HG03378 (cell line): Measurements from ENCODE around the gene USP37.

ENCODE experiments used
- ATAC-seq: cut with Tn5 transposase; IDR thresholded peaks from one replicate; pipeline ENCODE4 v1.9.1; 2021; ENCODE audit warnings: mild to moderate bottlenecking, moderate library complexity; ENCODE audit not compliant: unreplicated experiment

Gene USP37

GRCh38 chr2:218432676-218433365, 135.3 kb downstream of the USP37 start:
- no peak for ATAC-seq

GRCh38 chr2:218431878-218432277, 136.3 kb downstream of the USP37 start:
- no peak for ATAC-seq

DNA sequence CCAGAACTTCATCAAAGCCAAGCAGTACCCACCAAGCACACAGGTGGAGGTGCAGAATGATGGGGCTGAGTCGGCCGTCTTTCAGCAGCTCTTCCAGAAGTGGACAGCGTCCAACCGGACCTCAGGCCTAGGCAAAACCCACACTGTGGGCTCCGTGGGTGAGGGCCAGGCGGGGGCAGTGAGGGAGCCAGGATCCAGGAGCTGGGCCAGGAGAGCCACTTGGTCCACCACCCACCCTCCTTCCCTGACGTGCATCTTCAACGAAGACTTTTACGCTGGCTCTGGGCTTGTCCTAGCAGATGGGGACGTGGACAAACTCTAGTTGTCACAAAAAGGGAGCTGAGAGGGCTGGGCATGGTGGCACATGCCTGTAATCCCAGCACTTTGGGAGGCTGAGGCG, 137.4 kb downstream of the USP37 start:
- no peak for ATAC-seq

DNA sequence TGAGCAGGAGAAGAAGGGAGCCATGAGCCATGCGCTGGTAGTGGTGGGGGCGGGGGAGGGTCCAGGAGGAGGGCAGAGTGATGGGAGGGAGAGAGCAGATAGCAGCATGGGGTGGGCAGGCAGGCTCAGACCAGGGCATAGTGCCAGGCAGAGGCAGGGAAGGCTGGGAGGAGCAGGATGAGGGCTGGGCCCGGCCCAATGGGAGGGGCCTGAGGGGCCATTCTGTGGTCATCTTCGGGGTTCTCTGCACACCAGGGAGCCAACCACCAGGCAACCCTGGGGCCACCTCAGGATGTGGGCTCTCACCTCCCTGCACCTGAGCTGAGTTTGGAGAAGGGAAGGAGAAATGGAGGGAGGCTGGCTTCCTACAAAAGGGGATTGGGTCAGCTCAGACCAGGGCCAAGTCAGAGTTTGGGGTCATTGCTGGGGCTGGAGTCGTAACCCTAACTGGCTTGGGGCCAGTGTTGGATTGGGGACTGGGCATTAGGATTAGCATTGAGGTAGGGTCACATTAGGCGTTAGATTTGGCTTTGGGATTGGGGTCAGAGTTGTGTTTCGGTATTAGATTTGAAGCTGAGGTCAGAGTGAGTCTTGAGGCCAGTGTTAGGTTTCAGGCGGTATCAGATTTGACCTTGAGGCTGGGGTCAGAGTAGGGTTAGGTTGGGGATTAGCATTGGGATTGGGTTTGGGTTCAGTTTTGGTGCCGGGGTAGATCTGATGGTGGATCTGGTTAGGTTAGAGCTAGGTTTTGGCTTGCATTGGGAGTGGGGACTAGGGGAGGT, 138.0 kb downstream of the USP37 start:
- ATAC-seq, result no peak

DNA sequence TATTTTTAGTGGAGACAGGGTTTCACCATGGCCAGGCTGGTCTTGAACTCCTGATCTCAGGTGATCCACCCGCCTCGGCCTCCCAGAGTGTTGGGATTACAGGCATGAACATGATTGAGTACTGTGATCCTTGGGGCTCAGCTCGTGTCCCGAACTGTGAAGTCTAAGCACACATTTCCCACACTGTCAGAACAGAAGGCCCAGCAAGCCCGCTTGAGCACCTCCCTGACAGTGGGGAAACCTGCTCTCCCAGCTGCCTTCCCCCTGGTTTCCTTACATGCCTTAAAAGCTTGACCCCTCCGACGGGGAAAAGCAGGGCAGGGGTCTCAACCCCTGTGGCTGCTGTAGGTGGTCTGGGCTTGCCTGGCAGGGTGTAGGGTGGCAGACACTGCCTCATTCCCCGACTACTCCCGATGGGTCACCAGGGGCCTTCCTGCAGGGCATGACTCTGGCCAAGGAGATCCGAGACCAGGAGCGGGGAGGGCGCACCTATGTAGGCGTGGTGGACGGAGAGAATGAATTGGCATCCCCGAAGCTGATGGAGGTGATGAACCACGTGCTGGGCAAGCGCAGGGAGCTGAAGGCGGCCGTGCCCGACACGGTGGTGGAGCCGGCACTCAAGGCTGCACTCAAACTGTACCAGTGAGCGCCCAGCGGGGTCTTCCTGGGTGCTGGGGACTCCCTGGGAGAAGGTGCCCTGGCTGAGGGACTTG, 139.1 kb downstream of the USP37 start:
- ATAC-seq, result no peak

DNA sequence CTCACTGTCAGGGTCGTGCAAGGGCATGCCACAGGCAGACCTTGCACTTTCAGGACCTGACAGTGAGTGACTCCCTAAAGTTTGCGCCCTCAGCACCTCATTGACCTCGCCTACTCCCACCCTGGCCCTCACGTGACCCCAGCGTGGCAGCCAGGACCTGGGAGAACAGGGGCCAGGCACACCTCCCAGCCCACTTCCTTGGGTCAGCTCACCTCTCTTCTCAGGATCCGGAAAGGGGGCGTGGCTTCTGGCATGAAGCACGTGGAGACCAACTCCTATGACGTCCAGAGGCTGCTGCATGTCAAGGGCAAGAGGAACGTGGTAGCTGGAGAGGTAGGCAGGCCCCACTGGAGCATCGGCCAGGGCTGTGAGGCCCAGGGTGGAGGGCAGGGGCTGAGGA, 140.4 kb downstream of the USP37 start:
- no peak for ATAC-seq

DNA sequence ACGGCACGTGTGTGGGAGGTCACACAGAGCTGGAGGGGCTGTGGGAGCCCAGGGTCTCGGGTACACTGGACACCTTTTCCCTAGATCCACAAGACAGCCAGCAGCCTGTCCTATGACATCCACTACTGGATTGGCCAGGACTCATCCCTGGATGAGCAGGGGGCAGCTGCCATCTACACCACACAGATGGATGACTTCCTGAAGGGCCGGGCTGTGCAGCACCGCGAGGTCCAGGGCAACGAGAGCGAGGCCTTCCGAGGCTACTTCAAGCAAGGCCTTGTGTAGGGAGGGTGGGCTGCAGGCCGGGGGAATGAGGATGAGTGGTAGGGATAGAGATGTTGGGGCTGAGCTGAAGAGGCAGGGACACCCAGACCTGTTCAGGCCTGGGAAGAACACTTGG, 142.6 kb downstream of the USP37 start:
- ATAC-seq, result no peak

GRCh38 chr2:218423584-218423983, 144.6 kb downstream of the USP37 start:
- ATAC-seq, result no peak

DNA sequence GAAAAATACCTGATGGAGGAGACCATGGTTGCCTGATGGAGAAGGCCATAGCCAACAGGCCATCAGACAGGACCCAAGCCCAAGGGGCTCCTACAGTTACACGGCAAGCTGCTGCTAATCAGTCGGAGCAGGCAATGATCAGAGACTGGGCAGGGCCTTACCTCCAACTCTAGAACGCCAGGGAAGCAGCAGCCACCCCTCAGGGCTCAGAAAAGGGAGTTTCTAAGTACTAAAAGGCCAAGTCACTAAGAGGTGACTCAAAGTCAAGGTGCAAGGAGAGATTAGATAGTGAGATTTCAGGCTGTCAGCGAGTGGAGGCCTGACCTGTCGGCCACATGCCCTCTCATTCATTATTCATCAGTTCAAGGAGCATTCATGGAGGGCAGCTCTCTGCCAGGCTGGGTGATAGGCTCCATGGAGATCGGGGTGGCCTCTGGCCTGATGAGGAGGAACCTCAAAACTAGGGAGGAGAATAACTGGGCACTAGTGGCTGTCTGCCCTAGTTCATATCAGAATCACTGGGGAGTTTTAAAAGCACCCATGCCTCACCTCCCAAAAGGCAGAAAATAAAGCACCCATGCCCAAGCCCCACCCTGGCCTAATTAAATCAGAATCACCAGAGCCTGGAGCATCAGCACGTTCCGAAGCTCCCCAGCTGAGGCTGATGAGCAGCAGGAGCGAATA, 145.6 kb downstream of the USP37 start:
- ATAC-seq, result no peak

DNA sequence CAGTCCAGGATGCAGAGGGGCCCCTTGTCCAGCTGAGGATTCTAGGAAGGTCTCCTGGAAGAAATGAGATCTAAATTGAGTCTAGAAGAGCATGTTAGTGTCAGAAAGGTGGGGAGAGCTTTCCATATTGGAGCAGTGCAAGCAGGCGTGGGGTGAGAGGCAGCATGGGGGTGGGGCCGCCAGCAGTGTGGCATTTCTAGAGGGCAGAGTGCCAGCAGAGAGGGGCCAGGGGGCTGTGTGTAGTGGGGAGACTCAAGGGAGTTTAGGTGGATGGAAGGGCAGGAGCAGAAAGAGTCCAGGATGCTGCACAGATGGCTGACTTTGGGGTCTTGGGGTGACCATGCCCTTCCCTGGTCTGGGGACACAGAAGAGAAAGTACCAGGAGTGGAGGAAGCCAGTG, 147.1 kb downstream of the USP37 start:
- no peak for ATAC-seq

DNA sequence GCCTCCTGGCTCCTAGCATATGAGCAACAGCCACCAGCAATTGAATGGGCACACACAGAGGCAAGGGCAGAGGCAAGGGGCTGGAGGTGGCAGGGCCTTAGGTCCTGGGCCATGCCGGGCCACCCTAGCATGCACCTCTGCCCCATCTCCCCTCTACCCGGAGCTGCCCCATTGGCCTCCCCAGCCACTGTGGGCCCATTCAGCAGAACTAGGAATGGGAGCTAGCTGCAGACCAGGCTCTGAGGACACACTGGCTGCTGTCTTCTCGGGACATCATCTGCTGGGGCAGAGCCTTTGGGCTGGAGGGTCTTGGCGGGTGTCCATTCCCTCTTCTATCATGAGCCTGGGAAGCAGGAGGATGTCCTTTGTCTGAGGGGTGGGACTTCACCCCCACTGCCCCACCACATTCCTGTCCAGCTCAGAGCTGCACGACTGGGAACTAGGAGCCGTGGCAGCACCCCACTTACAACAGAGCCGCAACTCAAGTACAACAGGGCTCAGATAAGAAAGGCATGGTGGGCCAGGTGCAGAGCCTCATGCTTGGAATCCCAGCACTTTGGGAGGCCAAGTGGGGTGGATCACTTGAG, 148.4 kb downstream of the USP37 start:
- no peak for ATAC-seq

DNA sequence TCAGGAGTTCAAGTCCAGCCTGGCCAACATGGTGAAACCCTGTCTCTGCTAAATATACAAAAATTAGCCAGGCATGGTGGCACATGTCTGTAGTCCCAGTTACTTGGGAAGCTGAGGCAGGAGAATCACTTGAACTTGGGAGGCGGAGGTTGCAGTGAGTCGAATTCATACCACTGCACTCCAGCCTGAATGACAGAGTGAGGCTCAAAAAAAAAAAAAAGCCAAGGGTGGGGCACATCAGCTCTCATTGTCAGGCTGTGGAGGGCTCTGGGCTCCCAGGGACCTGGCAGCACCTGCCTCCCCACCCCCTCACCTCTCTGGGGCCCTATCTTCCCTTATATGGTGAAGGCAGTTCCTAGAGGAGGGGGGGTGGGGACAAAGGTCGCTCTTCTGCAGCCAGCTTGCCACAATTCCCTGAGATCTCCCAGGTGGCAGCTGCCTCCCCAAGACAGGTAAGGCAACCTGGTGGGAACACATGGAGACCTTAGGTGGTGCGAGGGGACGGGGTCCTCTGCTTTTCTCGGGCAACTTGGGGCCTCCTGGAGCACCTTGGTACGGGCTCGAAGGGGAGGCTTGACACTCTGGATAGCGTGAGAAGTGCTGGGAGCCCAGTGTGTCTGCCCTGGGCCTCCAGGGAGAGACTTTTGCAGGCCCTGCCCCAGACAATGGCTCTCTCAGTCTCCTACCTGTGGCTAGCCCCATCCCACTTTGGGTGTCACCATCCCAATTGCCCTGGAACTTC, 149.3 kb downstream of the USP37 start, which contains the start of gene VIL1:
Gene VIL1 (plus strand): TSS at position 407 of the 742 bp plus-strand sequence. CDS start 4,656 bp downstream, outside the sequence.
- no peak for ATAC-seq

GRCh38 chr2:218418321-218418716, 149.8 kb downstream of the USP37 start:
- ATAC-seq, result no peak

DNA sequence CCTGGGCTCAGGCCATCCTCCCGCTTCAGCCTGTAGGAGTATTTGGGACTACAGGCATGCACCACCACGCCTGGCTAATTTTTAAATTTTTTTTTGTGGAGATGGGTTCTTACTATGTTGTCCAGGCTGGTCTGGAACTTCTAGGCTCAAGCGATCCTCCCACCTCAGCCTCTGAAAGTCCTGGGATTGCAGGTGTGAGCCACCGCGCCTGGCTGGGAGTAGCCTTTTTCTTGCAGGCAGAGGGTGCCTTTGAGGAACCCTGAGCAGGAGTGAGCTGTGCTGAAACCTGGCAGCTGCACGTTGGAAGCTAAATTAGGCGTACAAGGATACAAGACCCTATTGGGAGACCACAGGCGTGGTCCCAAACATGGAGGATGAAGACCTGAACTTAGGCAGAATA, 160.4 kb downstream of the USP37 start:
- no peak for ATAC-seq

DNA sequence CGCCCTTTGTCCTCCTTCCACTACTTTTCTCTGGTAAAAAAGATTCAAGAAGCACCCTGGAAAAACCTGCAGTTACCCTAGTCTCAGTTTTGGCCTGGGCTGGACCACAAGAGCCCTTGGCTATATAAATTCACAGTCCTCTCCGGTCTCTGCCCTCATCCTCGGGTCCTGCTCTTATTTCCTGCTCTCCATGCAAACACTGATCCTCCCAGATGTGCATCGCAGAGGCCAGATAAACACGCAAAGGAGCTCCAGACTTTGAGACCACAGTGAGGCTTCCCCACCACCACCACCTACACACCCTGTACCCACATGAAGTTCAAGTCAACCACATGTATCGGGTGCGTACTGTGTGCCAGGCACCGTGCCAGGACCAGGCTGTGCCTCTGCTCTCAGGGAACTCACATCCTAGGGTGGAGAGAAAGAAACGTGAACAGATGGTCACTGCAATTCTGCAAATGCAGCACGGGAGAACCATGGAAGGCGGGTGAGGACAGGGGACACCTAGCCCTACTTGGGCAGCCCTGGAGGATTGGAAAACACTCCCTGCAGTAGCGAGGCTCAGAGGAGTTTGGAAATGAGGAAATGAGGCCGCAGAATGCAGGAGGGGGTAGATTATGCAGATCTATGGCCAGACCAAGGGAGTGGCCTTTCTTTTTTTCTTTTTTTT, 161.1 kb downstream of the USP37 start:
- no peak for ATAC-seq

DNA sequence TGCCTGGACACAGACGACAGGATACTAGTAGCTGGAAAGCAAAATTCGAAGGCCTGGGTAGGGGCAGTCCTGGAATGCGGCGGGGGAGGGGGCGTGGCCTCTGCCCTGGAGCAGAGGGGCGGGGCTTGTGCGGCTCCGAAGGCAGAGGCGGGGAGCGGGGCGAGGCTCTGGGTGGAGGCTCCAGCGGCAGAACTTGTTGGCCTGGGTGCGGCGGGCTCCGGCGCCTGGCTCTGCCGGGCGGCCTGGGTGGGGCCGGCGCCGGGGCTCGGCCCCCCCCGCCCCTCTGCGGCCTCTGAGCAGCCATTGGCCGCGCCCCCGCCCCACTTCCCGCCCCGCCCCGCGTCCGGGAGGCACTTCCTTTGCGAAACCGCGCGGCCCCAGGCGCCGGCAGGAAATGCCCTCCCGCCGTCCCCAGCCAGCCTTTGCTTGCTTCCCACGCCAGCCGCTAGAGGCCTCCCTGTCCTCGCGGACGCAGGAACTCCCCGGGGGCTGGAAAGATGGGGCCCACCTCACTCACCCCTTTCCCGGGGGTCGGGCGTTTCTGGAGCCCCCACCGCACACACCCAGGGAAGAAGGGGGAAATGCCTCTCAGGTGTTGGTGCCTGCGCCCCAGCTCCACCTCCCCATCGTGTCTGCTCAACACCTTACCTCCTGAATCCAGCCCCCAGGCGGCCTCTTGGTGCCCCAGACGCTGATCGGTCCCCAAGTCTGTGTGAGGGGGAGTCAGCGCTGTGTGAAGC, 161.8 kb downstream of the USP37 start:
- peak; percentile 60 for ATAC-seq

GRCh38 chr2:218405746-218406208, 162.4 kb downstream of the USP37 start:
- peak; percentile 11 for ATAC-seq

GRCh38 chr2:218405086-218405745, 162.9 kb downstream of the USP37 start:
- no peak for ATAC-seq
